HCT116 (cell line): ENCODE results near the gene NAALADL2.

ENCODE experiments used
- CEBPB ChIP-seq: IDR thresholded peaks from 2 replicates; pipeline ENCODE4 v1.6.1; 2012; ENCODE audit warnings: low read depth
- EGR1 ChIP-seq: IDR thresholded peaks from 2 replicates; pipeline ENCODE4 v1.6.1; 2012; ENCODE audit warnings: low read depth
- FOSL1 ChIP-seq: IDR thresholded peaks from 2 replicates; pipeline ENCODE4 v1.6.1; 2012; ENCODE audit warnings: low read depth
- POLR2A ChIP-seq: IDR thresholded peaks from 2 replicates; pipeline ENCODE4 v1.7.0; 2011; ENCODE audit warnings: borderline replicate concordance; ENCODE audit not compliant: insufficient read depth, insufficient read length; ENCODE audit errors: extremely low read depth
- SIN3A ChIP-seq: IDR thresholded peaks from 2 replicates; pipeline ENCODE4 v1.6.1; 2012; ENCODE audit warnings: low read depth
- TCF7L2 ChIP-seq: IDR thresholded peaks from 2 replicates; pipeline ENCODE4 v1.7.0; 2011; ENCODE audit warnings: borderline replicate concordance, inconsistent platforms; ENCODE audit not compliant: insufficient read depth, insufficient read length; ENCODE audit errors: extremely low read depth
- YY1 ChIP-seq: IDR thresholded peaks from 2 replicates; pipeline ENCODE4 v1.6.1; 2011; ENCODE audit warnings: low read length, low read depth, moderate library complexity, mild to moderate bottlenecking; ENCODE audit not compliant: insufficient replicate concordance; ENCODE audit errors: extremely low read depth
- ZNF274 ChIP-seq: fragments of 200-500 bp; sonication (Bioruptor generic); IDR thresholded peaks from 2 replicates; pipeline ENCODE4 v1.6.1; 2014; ENCODE audit warnings: mild to moderate bottlenecking, low read depth, low read length, inconsistent platforms
- TF ChIP-seq, protein P1 (sequence below), 3 experiments: fragments of 200-600 bp in 1 of 3; sonication (generic) in 1 of 3; IDR thresholded peaks in 2 of 3; conservative IDR thresholded peaks in 1 of 3; 2 replicates each; pipeline ENCODE4 v1.5.1; 2012 to 2017; ENCODE audit warnings: low read depth in 2 of 3, low read length in 2 of 3, antibody characterized with exemption in 1 of 3, borderline replicate concordance in 1 of 3, control low read depth in 1 of 3, mild to moderate bottlenecking in 1 of 3, mixed read lengths in 1 of 3, mixed run types in 1 of 3, moderate library complexity in 1 of 3; ENCODE audit not compliant: insufficient read depth in 1 of 3
- TF ChIP-seq, protein P2 (sequence below): IDR thresholded peaks from 2 replicates; pipeline ENCODE4 v1.6.1; 2012; ENCODE audit warnings: low read depth
- TF ChIP-seq, protein P3 (sequence below): IDR thresholded peaks from 2 replicates; pipeline ENCODE4 v1.6.1; 2012
- TF ChIP-seq, protein P4 (sequence below): IDR thresholded peaks from 2 replicates; pipeline ENCODE4 v1.6.1; 2011; ENCODE audit warnings: mild to moderate bottlenecking, low read length, moderate library complexity; ENCODE audit not compliant: insufficient replicate concordance; ENCODE audit errors: extremely low read depth

DNA sequence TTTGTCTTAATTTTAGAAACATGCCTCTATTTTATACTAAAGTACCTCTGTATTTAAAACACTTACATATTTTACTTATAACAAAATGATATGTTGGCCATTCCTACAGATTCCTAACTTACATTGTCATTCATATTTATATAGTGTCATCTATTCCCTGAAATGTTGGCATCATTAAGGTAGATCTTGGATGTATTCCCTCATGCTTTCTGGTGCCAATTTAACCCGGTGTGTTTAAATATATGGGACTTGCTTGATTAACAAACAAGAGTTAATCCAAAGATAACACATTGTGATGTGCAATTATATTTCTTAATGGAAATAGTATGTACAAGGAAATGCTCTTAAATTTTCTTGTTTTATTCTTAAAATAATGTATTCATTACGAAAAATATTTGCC is 352.3 kb downstream of the NAALADL2 start:
- no peak for TF ChIP-seq YY1
- no peak for TF ChIP-seq CEBPB
- TF ChIP-seq, protein P1, sequence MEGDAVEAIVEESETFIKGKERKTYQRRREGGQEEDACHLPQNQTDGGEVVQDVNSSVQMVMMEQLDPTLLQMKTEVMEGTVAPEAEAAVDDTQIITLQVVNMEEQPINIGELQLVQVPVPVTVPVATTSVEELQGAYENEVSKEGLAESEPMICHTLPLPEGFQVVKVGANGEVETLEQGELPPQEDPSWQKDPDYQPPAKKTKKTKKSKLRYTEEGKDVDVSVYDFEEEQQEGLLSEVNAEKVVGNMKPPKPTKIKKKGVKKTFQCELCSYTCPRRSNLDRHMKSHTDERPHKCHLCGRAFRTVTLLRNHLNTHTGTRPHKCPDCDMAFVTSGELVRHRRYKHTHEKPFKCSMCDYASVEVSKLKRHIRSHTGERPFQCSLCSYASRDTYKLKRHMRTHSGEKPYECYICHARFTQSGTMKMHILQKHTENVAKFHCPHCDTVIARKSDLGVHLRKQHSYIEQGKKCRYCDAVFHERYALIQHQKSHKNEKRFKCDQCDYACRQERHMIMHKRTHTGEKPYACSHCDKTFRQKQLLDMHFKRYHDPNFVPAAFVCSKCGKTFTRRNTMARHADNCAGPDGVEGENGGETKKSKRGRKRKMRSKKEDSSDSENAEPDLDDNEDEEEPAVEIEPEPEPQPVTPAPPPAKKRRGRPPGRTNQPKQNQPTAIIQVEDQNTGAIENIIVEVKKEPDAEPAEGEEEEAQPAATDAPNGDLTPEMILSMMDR (IDR thresholded peaks at IDR 0.05 in 2 of 3, conservative IDR thresholded peaks at IDR 0.05 in 1 of 3; ENCODE audit: borderline replicate concordance in 1 of 3, insufficient read depth in 1 of 3, low read depth in 2 of 3, low read length in 2 of 3) = no peak
- TF ChIP-seq FOSL1 = no peak
- TF ChIP-seq, protein P2, sequence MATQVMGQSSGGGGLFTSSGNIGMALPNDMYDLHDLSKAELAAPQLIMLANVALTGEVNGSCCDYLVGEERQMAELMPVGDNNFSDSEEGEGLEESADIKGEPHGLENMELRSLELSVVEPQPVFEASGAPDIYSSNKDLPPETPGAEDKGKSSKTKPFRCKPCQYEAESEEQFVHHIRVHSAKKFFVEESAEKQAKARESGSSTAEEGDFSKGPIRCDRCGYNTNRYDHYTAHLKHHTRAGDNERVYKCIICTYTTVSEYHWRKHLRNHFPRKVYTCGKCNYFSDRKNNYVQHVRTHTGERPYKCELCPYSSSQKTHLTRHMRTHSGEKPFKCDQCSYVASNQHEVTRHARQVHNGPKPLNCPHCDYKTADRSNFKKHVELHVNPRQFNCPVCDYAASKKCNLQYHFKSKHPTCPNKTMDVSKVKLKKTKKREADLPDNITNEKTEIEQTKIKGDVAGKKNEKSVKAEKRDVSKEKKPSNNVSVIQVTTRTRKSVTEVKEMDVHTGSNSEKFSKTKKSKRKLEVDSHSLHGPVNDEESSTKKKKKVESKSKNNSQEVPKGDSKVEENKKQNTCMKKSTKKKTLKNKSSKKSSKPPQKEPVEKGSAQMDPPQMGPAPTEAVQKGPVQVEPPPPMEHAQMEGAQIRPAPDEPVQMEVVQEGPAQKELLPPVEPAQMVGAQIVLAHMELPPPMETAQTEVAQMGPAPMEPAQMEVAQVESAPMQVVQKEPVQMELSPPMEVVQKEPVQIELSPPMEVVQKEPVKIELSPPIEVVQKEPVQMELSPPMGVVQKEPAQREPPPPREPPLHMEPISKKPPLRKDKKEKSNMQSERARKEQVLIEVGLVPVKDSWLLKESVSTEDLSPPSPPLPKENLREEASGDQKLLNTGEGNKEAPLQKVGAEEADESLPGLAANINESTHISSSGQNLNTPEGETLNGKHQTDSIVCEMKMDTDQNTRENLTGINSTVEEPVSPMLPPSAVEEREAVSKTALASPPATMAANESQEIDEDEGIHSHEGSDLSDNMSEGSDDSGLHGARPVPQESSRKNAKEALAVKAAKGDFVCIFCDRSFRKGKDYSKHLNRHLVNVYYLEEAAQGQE = no peak
- no peak for TF ChIP-seq EGR1
- TF ChIP-seq, protein P3, sequence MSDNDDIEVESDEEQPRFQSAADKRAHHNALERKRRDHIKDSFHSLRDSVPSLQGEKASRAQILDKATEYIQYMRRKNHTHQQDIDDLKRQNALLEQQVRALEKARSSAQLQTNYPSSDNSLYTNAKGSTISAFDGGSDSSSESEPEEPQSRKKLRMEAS = no peak
- no peak for TF ChIP-seq POLR2A
- no peak for TF ChIP-seq SIN3A
- TF ChIP-seq, protein P4, sequence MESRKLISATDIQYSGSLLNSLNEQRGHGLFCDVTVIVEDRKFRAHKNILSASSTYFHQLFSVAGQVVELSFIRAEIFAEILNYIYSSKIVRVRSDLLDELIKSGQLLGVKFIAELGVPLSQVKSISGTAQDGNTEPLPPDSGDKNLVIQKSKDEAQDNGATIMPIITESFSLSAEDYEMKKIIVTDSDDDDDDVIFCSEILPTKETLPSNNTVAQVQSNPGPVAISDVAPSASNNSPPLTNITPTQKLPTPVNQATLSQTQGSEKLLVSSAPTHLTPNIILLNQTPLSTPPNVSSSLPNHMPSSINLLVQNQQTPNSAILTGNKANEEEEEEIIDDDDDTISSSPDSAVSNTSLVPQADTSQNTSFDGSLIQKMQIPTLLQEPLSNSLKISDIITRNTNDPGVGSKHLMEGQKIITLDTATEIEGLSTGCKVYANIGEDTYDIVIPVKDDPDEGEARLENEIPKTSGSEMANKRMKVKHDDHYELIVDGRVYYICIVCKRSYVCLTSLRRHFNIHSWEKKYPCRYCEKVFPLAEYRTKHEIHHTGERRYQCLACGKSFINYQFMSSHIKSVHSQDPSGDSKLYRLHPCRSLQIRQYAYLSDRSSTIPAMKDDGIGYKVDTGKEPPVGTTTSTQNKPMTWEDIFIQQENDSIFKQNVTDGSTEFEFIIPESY = no peak
- TF ChIP-seq ZNF274 = no peak
- TF ChIP-seq TCF7L2 = no peak
